ENCODE results near the gene FHIP2A. TPM values are rescaled to one million over a fixed set of nuclear protein-coding genes. Genes with fewer than 3 reads are reported as not detected.
A peak's percentile ranks its signal among the peaks of the same experiment; 100 is the strongest.

Gene FHIP2A
- total and polyA plus RNA-seq, 7 donors, result 3.4 to 31.9 (median 19.9) TPM

DNA sequence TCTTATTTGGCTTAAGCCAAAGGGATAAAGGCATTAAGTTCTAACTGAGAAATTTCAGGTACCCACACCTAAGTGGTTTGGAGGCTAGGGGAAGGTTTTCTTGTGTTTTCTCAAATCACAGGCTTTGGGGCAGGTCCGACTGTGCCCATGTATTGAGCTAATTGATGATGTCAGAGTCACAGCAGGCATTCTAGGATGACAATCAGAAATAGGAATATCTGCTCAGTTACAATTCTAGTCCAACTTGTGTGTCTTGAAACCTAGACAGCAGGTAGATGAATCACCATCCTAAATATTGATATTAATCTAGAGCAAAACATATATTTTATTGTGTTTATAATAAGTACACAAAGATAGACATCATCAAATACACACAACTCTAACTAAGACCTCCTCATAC lies 2.3 kb upstream of the FHIP2A start:
- no peak for DNase-seq
- H3K27ac ChIP-seq, result no peak overlapping the region
- H3K9me3 ChIP-seq, result no peaks in the 10 kb centered on the region
- TF ChIP-seq, protein P1, sequence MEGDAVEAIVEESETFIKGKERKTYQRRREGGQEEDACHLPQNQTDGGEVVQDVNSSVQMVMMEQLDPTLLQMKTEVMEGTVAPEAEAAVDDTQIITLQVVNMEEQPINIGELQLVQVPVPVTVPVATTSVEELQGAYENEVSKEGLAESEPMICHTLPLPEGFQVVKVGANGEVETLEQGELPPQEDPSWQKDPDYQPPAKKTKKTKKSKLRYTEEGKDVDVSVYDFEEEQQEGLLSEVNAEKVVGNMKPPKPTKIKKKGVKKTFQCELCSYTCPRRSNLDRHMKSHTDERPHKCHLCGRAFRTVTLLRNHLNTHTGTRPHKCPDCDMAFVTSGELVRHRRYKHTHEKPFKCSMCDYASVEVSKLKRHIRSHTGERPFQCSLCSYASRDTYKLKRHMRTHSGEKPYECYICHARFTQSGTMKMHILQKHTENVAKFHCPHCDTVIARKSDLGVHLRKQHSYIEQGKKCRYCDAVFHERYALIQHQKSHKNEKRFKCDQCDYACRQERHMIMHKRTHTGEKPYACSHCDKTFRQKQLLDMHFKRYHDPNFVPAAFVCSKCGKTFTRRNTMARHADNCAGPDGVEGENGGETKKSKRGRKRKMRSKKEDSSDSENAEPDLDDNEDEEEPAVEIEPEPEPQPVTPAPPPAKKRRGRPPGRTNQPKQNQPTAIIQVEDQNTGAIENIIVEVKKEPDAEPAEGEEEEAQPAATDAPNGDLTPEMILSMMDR (IDR thresholded peaks at IDR 0.05), result no peak
- H3K4me1 ChIP-seq, result peaks cover 13% of the 10 kb centered on the region
- intact Hi-C loops (cut with DNase I), result loop anchor here in 1 of 2 donors (10.0 kb wide), 1 partner anchor 515 kb away; no protein-coding TSS in a partner anchor
- 68 to 81% (median 79%) methylated on average over 1 of the region's 1 CpG for WGBS, 3 donors
- H3K36me3 ChIP-seq (ENCODE audit: insufficient read depth in 1 of 2, low read depth in 1 of 2), result no peaks in the 10 kb centered on the region
- no peak overlapping the region for H3K4me3 ChIP-seq
- peaks cover 0 to 2% (median 0%) of the 10 kb centered on the region in 3 donors for H3K27me3 ChIP-seq (ENCODE audit: insufficient read depth in 3 of 3, low read length in 2 of 3)
- ATAC-seq, result no peak

DNA sequence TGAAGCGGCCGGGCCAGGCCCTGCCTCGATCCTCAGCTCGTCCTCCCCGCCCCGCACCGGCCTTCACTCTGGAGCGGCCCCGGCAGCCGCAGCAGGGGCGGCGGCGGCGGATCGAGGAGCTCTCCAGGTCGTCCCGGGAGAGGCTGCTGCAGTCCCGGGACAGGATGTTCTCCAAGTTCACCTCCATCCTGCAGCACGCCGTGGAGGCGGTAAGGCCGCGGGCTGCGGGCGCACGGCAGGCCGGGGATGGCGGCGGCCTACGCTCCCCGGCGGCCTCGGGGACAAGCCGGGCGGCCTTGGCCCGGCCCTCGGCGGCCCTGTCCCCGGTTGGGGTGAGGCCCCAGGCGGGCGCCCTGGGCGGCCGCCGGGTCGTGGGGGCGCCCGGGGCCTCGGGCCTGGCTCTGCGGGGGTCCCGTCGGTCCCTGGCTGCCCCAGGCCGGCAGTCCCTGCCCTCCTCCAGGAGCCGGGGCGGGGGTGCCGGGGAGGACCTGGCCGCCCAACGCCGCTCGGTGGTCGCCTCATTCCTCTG lies 399 bp downstream of the FHIP2A start:
- peak in 1 of 2 donors; percentile 32 for DNase-seq
- H3K27me3 ChIP-seq (ENCODE audit: insufficient read depth in 3 of 3, low read length in 2 of 3), result no peaks in the 10 kb centered on the region
- ATAC-seq, result peak; percentile 46 to 55 (median 53)
- peak overlapping the region; percentile 98 for H3K27ac ChIP-seq
- no peaks in the 10 kb centered on the region for H3K9me3 ChIP-seq
- peak overlapping the region; percentile 93 for H3K4me3 ChIP-seq
- intact Hi-C loops (cut with DNase I), result loop anchor here in 1 of 2 donors (10.0 kb wide), 1 partner anchor 113 kb away; the partner anchor contains the start of gene TRUB1
- TF ChIP-seq, protein P1 (IDR thresholded peaks at IDR 0.05), result peak; percentile 2
- no peaks in the 10 kb centered on the region for H3K36me3 ChIP-seq (ENCODE audit: insufficient read depth in 1 of 2, low read depth in 1 of 2)
- H3K4me1 ChIP-seq, result peaks cover 32% of the 10 kb centered on the region
- 0 to 1% (median 0%) methylated on average over 43 to 60 of the region's 60 CpGs for WGBS, 3 donors

DNA sequence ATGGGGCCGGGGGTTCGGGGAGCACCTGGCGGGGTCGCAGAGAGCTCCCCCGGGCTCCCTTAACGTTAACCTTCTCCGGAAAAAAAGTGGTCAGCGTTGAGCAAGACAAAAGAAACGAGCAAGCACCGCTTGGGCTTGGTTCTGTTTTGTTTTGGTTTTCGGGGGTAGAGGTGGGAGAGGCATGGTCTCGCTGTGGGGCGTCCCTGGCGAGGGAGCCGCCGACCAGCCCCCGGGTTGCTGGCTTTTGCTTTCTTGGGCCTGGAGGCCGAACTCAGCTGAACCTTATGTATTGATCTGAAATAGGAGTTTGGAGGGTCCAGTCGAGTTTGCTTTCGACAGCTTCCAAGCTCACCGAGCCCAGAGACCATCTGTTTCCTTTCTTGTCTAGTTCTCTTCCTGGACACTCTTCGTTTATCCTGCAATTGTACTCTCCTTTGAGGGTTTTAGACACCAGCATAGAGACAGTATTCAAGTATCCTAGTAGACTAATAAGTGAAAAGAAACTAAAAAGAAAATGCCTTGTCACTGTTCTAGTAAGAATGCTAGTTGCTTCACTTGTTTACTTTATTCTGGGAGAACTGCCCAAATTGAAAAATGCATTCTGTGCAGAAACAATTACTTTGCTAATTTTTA lies 980 bp downstream of the FHIP2A start:
- Histone ChIP-seq H3K36me3 (ENCODE audit: insufficient read depth in 1 of 2, low read depth in 1 of 2) (no peaks in the 10 kb centered on the region), H3K27me3 (ENCODE audit: insufficient read depth in 3 of 3, low read length in 2 of 3) (no peaks in the 10 kb centered on the region), H3K4me1 (peaks cover 32% of the 10 kb centered on the region), H3K4me3 (peak overlapping the region; percentile 93), H3K27ac (peak overlapping the region; percentile 98), H3K9me3 (no peaks in the 10 kb centered on the region)
- ATAC-seq (peak in 2 of 4 donors; percentile 9 to 25), DNase-seq (peak; percentile 23 to 58)
- TF ChIP-seq, protein P1 (IDR thresholded peaks at IDR 0.05), result no peak
- WGBS, 3 donors, result 1% methylated on average over 18 to 22 of the region's 22 CpGs
- intact Hi-C loops (cut with DNase I), result loop anchor here in 1 of 2 donors (10.0 kb wide), 1 partner anchor 112 kb away; the partner anchor contains the start of gene TRUB1

DNA sequence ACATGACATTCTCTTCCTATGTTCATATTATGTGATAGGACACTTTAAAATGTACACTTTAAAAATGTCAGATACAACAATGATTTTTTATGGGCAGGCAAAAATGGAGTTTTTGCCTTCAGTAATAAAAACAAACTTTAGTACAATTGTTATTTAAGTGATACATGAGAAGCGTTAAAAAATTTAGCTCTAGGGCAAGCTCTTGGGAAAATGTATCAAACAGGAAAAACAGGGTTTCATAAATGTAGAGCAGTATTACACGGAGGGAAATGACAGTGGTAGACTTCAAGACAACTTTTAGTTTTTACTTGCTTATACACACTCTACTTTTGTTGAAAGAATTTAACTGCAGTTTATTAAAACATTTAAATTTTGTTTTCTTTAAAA lies 1.5 kb downstream of the FHIP2A start:
- H3K4me3 ChIP-seq, result peak overlapping the region; percentile 93
- ATAC-seq, result no peak
- no peaks in the 10 kb centered on the region for H3K9me3 ChIP-seq
- H3K36me3 ChIP-seq (ENCODE audit: insufficient read depth in 1 of 2, low read depth in 1 of 2), result no peaks in the 10 kb centered on the region
- peak overlapping the region; percentile 98 for H3K27ac ChIP-seq
- H3K27me3 ChIP-seq (ENCODE audit: insufficient read depth in 3 of 3, low read length in 2 of 3), result no peaks in the 10 kb centered on the region
- no peak for DNase-seq
- H3K4me1 ChIP-seq, result peaks cover 36% of the 10 kb centered on the region
- TF ChIP-seq, protein P1 (IDR thresholded peaks at IDR 0.05), result no peak
- intact Hi-C loops (cut with DNase I), result loop anchor here in 1 of 2 donors (10.0 kb wide), 1 partner anchor 112 kb away; the partner anchor contains the start of gene TRUB1
- WGBS, 3 donors, result 7 to 11% (median 10%) methylated on average over 2 of the region's 2 CpGs
